Right kidney (tissue), 1 donor: ENCODE measurements around the gene KYAT1.
"Not testable (repeated sequence)": the region's sequence is repeated elsewhere in the genome, so short reads cannot be mapped to it uniquely, and the experiment has no call there.

Experiments
- DNase-seq: peaks from one replicate; pipeline ENCODE4 v3.0.0-alpha.2; 2016

KYAT1 gene

GRCh38 chr9:128818839-128819715 lies 62.7 kb downstream of the KYAT1 start:
- peak; percentile 71 for DNase-seq

DNA sequence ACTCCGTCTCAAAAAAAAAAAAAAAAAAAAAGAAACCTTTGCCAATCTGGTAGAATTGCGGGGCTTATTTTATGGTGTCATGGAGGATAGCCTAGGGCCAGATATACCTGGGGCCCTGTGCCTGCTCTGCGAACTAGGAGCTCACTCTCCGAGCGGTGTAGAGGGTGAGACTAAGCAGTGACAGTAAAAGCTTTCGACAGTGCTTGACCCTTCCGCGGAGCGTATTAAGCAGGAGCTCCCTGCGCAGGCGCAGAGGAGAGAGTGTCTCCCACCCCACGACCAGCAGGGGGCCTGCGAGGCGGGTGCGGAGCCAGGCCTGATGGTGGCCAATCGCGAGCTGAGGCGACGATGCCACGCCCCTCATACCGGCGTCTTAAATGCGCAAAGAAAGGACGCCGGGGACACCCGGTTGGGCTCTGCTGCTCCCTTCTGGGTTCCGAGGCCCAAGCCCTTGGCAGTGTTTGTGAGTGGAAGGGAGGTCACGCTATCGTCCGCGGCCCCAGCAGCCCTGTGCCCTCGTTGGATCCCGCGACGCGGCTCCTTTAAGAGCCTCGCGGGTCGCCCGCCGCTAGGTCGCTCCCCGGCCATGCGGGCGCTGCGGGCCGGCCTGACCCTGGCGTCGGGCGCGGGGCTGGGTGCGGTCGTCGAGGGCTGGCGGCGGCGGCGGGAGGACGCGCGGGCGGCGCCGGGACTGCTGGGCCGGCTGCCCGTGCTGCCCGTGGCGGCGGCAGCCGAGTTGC lies 63.5 kb downstream of the KYAT1 start, which contains the start of gene ENDOG:
ENDOG (plus strand) TSS at position 402 of the 740 bp plus-strand sequence; CDS start at position 587, 185 bp downstream.
- DNase-seq = peak; percentile 96

DNA sequence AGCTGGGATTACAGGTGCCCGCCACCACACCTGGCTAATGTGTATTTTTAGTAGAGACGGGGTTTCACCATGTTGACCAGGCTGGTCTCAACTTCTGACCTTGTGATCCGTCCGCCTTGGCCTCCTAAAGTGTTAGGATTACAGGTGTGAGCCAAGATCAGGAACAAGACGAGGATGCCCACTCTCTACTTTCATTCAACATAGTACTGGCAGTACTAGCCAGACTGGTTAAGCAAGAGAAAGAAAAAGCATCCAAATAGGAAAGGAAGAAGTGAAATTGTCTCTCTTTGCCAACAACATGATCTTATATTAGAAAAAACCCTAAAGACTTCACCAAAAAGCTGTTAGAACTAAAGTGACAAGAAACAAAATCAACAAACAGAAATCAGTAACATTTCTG lies 70.9 kb downstream of the KYAT1 start:
- DNase-seq = no peak

GRCh38 chr9:128809831-128810230 lies 71.9 kb downstream of the KYAT1 start:
- DNase-seq = no peak

DNA sequence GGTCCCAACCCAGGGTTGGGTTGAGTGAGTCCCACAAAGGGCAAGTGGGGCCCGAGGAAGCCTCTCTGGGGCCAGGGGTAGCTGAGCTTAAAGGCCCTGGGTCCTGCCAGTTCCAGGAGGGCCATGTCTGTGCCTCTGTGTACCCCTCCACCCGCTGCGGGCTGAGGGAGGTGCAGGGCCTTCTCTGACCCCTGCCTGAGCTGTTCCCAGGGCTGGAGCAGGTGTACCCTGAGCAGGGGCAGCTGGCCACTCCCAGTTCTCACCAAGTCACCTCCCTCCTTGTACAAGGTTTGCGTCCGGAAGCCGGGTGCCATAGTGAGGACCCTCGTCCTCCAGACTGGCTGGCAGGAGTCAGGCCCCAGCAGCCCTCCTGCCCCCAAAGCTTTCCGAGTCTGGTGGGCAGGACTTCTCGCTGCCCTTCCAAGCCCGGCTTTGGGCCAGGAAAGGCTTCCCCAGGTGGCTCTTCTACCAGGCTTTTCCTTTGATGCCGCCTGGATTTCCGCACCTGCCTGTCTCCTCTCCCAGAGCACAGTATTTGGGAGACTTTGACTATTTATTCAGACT lies 72.6 kb downstream of the KYAT1 start:
- no peak for DNase-seq

GRCh38 chr9:128808543-128808942 lies 73.2 kb downstream of the KYAT1 start:
- no peak for DNase-seq

GRCh38 chr9:128807827-128808226 lies 73.9 kb downstream of the KYAT1 start:
- DNase-seq = no peak

DNA sequence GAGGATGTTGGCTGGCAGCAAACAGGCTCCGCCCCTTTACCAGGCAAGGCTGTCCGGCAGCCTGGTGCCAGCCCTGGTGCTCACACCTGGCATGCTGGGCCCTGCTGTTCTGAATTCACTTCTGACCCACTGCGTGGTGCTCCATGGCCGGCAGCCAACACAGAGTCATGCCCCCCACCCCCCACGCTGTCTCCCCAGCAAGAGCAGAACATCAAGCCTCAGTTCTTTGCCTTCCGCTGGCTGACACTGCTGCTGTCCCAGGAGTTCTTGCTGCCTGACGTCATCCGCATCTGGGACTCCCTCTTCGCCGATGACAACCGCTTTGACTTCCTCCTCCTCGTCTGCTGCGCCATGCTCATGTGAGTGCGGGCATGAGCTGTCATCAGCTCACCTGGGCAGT lies 76.1 kb downstream of the KYAT1 start:
- no peak for DNase-seq

GRCh38 chr9:128802482-128802881 lies 79.3 kb downstream of the KYAT1 start:
- DNase-seq = no peak

DNA sequence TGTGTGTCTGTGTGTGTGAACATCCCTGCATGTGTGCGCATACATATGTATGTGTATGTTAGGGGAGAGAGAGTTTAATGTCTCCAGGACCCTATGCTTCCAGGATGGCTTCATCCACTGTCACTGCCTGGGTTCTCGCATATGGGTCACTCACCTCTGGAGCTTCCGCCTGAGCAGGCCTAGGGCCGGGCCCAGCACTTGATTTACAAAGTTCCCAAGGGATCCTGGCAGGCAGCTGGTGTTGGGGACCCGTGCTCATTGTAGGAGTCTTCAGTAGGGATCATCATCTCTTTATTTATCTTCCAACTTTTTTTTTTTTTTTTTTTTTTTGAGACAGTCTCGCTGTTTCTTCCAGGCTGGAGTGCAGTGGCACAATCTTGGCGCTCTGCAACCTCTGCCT lies 81.7 kb downstream of the KYAT1 start:
- no peak for DNase-seq

GRCh38 chr9:128798896-128799295 lies 82.9 kb downstream of the KYAT1 start:
- DNase-seq = no peak

DNA sequence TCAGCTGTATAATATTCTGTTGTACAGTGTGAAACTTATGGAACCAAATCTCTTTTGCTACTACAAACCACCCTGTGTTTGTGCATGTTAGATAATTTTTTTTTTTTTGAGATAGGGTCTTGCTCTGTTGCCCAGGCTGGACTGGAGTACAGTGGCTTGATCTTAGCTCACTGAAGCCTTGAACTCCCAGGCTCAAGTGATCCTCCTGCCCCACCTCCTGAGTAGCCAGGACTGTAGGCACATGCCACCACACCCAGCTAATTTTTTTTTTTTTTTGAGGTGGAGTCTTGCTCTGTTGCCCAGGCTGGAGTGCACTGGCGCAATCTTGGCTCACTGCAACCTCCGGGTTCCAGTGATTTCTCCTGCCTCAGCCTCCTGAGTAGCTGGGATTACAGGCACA lies 86.8 kb downstream of the KYAT1 start:
- DNase-seq = not testable (repeated sequence)

DNA sequence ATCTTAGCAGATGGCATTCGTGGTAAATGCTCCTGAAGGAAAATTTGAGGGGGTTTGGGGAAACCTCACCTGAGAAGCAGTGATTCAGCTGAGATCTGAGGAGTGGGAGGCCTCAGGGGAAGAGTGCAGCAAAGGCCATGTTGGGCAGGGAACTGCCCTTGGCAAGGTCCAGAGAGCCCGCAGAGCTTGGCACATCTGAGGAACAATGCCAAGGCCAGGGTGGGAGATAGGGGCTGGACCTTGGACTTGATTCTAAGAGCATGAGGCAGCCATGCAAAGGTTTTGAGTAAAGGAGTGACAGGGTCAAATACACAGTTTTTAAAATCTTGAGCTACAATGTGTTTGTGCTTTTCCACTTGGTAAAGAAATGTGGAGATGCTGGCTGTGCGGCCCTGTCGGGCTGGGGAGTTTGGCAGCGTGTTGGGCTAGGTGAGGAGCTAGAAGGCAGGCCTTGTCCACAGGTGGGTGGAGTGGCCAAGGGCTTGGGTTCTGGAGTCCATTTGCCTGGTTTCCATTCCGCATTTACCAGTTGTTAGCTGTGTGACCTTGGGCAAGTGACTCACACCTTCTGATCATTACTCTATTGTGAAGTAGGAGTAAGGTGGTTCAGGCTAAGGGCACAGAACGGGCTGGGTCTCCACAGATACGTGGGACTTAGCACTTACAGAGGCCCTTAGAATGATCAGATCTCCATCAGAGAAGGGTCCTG lies 88.6 kb downstream of the KYAT1 start:
- DNase-seq = no peak

- no peak for DNase-seq
Measured at GRCh38 chr9:128792134-128792533, 89.6 kb downstream of the KYAT1 start.

- no peak for DNase-seq
Measured at GRCh38 chr9:128790536-128790935, 91.2 kb downstream of the KYAT1 start.

GRCh38 chr9:128788445-128788844 lies 93.3 kb downstream of the KYAT1 start:
- DNase-seq = no peak

- no peak for DNase-seq
Measured at GRCh38 chr9:128787659-128788058, 94.1 kb downstream of the KYAT1 start.

DNA sequence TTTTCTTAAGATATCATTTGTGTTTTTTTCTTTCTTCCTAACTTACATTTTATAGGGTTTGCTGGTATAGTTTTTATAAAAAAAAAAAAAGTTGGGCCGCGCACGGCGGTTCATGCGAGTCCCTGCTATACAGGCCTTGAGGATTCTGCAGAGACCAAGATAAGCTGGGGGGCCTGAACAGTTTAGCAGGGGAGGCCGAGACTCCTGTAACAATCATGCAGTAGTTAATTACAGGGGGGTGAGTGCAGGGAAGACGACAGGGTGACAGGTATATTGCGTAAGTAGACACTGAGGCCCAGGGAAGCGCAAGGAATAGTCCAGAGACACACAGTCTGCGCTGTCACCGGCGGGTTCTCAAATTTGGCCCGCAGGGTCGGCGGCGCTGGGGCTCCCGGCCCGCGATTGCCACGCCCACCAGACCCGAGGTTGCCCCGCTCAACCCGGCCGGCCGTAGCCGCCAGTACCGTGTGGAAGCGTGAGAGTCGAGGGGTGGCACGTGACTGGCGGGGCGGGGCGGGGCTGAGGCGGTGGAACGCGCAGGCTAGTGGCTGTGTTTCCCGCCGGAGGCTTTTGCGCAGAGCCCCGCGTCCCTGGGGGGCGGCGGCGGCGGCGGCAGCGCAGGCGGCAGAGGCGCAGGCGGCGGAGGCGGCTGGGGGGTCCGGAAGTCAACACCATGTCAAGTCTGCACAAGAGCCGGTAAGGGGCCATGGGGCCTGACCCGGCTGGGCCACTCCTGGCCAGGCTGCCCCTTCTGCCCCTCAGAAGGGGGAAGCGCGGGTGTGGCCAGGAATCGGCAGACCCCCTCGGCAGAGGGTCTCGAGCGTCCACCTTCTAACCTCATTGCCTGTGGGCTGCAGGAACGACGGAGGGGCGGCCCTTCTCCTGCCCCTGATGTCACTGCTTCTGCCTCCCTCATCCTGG lies 94.8 kb downstream of the KYAT1 start, which contains the start of gene TBC1D13:
TBC1D13 (plus strand) TSS at position 573 of the 921 bp plus-strand sequence; CDS start at position 674, 101 bp downstream.
- DNase-seq = peak; percentile 83

DNA sequence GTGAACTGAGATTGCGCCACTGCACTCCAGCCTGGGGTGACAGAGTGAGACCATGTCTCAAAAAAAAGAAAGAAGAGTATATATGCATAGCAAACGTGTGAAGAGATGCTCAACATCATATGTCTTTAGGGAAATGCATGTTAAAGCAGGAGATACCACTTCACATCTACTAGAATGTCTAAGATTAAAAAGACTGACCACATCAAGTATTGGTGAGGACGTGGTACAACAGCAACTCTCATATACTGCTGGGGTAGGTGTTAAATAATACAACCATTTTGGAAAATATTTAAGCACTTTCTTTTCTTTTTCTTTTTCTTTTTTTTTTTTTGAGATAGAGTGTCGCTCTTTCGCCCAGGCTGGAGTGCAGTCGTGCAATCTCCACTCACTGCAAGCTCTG lies 96.3 kb downstream of the KYAT1 start:
- DNase-seq = no peak
